Measurements from ENCODE around the gene KEL. TPM values are rescaled to one million over a fixed set of nuclear protein-coding genes. Genes with fewer than 3 reads are reported as not detected.

KEL gene
- total RNA-seq, 4 donors from 2014 or later: 0.37 TPM; not detected in 3

- H3K27ac ChIP-seq: no peak overlapping the region
- no peaks in the 10 kb centered on the region for H3K9me3 ChIP-seq
- TF ChIP-seq CTCF (IDR thresholded peaks at IDR 0.05): no peak
- no peak for TF ChIP-seq POLR2A (IDR thresholded peaks at IDR 0.05)
- TF ChIP-seq EP300 (IDR thresholded peaks at IDR 0.05; ENCODE audit: low read depth): no peak
- no peak for TF ChIP-seq POLR2AphosphoS5 (IDR thresholded peaks at IDR 0.05)
- no peaks in the 10 kb centered on the region for H3K36me3 ChIP-seq
- H3K27me3 ChIP-seq: peaks cover 4% of the 10 kb centered on the region
- no peak for DNase-seq
- H3K4me1 ChIP-seq: peaks cover 0 to 10% (median 4%) of the 10 kb centered on the region in 4 donors
- in situ Hi-C loops (cut with MboI; ENCODE audit: low pct_ligation_motif_present in 1 of 4, low pct_unique_long_range_greater_than_20kb in 1 of 4, low sequenced_read_pairs in 3 of 4) (loop anchor here in 2 of 4 donors (10.0 to 25.0 kb wide), 4 partner anchors 125 to 438 kb away; partner anchors contain the start of genes EPHB6 (in 1 of the 2) and TAS2R60 (in 1 of the 2)), intact Hi-C loops (cut with DNase I; ENCODE audit: low total_unique reads) (loop anchor here (5.0 kb wide), 1 partner anchor 147 kb away; no protein-coding TSS in a partner anchor)
- H3K4me3 ChIP-seq: no peak overlapping the region
Observed at GRCh38 chr7:142999793-143000192, 37.6 kb upstream of the KEL start.

GRCh38 chr7:142998966-142999365, 36.8 kb upstream of the KEL start:
- H3K27me3 ChIP-seq: no peaks in the 10 kb centered on the region
- no peak for TF ChIP-seq CTCF (IDR thresholded peaks at IDR 0.05)
- DNase-seq: no peak
- in situ Hi-C loops (cut with MboI; ENCODE audit: low pct_ligation_motif_present in 1 of 4, low pct_unique_long_range_greater_than_20kb in 1 of 4, low sequenced_read_pairs in 3 of 4): no loop called here
- intact Hi-C loops (cut with DNase I; ENCODE audit: low total_unique reads): no loop called here
- H3K36me3 ChIP-seq: no peaks in the 10 kb centered on the region
- 92 to 95% methylated on average over 6 of the region's 6 CpGs for WGBS, 2 donors (ENCODE audit: low coverage in 1 of 2)
- H3K27ac ChIP-seq: no peak overlapping the region
- peaks cover 0 to 10% (median 4%) of the 10 kb centered on the region in 4 donors for H3K4me1 ChIP-seq
- no peaks in the 10 kb centered on the region for H3K9me3 ChIP-seq
- no peak overlapping the region for H3K4me3 ChIP-seq

- intact Hi-C loops (cut with DNase I; ENCODE audit: low total_unique reads): no loop called here
- in situ Hi-C loops (cut with MboI; ENCODE audit: low pct_ligation_motif_present in 1 of 4, low pct_unique_long_range_greater_than_20kb in 1 of 4, low sequenced_read_pairs in 3 of 4): no loop called here
- WGBS, 2 donors (ENCODE audit: low coverage in 1 of 2): 64 to 66% methylated on average over 4 of the region's 4 CpGs
- no peaks in the 10 kb centered on the region for H3K36me3 ChIP-seq
- no peaks in the 10 kb centered on the region for H3K4me1 ChIP-seq
- TF ChIP-seq CTCF (IDR thresholded peaks at IDR 0.05): no peak
- H3K9me3 ChIP-seq: no peaks in the 10 kb centered on the region
- DNase-seq: no peak
- H3K27ac ChIP-seq: no peak overlapping the region
- no peaks in the 10 kb centered on the region for H3K27me3 ChIP-seq
- no peak overlapping the region for H3K4me3 ChIP-seq
Observed at GRCh38 chr7:142997456-142997989, 35.4 kb upstream of the KEL start.

- H3K4me3 ChIP-seq: no peak overlapping the region
- TF ChIP-seq POLR2AphosphoS5 (IDR thresholded peaks at IDR 0.05): no peak
- no peak for TF ChIP-seq POLR2A (IDR thresholded peaks at IDR 0.05)
- no peak for TF ChIP-seq EP300 (IDR thresholded peaks at IDR 0.05; ENCODE audit: low read depth)
- no peak for TF ChIP-seq CTCF (IDR thresholded peaks at IDR 0.05)
- intact Hi-C loops (cut with DNase I; ENCODE audit: low total_unique reads): no loop called here
Observed at GRCh38 chr7:142992427-142992826, 30.3 kb upstream of the KEL start.

More at GRCh38 chr7:142992427-142992826, 30.3 kb upstream of the KEL start:
- H3K27me3 ChIP-seq: no peaks in the 10 kb centered on the region
- H3K9me3 ChIP-seq: no peaks in the 10 kb centered on the region
- no peaks in the 10 kb centered on the region for H3K4me1 ChIP-seq
- H3K36me3 ChIP-seq: no peaks in the 10 kb centered on the region
- WGBS, 2 donors (ENCODE audit: low coverage in 1 of 2): 33 to 38% methylated on average over 3 of the region's 3 CpGs
- no peak overlapping the region for H3K27ac ChIP-seq
- no peak for DNase-seq
- in situ Hi-C loops (cut with MboI; ENCODE audit: low pct_ligation_motif_present in 1 of 4, low pct_unique_long_range_greater_than_20kb in 1 of 4, low sequenced_read_pairs in 3 of 4): no loop called here

Measured in transverse colon (tissue), 4 donors.